ENCODE results near the gene FLT1. TPM values are rescaled to one million over a fixed set of nuclear protein-coding genes. Genes with fewer than 3 reads are reported as not detected.

FLT1 gene
- total RNA-seq, 2 experiments from 2014 or later, result 2.0 to 2.5 TPM

GRCh38 chr13:28438598-28439334 lies 56.2 kb downstream of the FLT1 start:
- H3K27me3 Mint-ChIP-seq, result peaks cover 9% of the 10 kb centered on the region

GRCh38 chr13:28438067-28438466 lies 56.9 kb downstream of the FLT1 start:
- H3K27ac Mint-ChIP-seq, result no peak overlapping the region
- no peaks in the 10 kb centered on the region for H3K36me3 Mint-ChIP-seq (ENCODE audit: low read depth)
- peaks cover 9% of the 10 kb centered on the region for H3K27me3 Mint-ChIP-seq
- POLR2A ChIA-PET, result no interaction called here
- H3K4me3 Mint-ChIP-seq, result no peak overlapping the region
- H3K9me3 Mint-ChIP-seq, result no peaks in the 10 kb centered on the region
- H3K4me1 Mint-ChIP-seq, result no peaks in the 10 kb centered on the region
- CTCF ChIA-PET, result no interaction called here
- no peak for DNase-seq

More at GRCh38 chr13:28438598-28439334, 56.2 kb downstream of the FLT1 start:
- Mint-ChIP-seq H3K4me3 (no peak overlapping the region), H3K4me1 (no peaks in the 10 kb centered on the region), H3K9me3 (no peaks in the 10 kb centered on the region), H3K36me3 (ENCODE audit: low read depth) (no peaks in the 10 kb centered on the region), H3K27ac (no peak overlapping the region)
- CTCF ChIA-PET, result no interaction called here
- POLR2A ChIA-PET, result no interaction called here
- DNase-seq, result no peak

- no peaks in the 10 kb centered on the region for H3K36me3 Mint-ChIP-seq (ENCODE audit: low read depth)
These were observed 59.0 kb downstream of the FLT1 start for GRCh38 chr13:28435917-28436316.

GRCh38 chr13:28434926-28435325 lies 60.0 kb downstream of the FLT1 start:
- H3K9me3 Mint-ChIP-seq, result no peaks in the 10 kb centered on the region
- H3K27ac Mint-ChIP-seq, result no peak overlapping the region
- no peaks in the 10 kb centered on the region for H3K36me3 Mint-ChIP-seq (ENCODE audit: low read depth)
- H3K4me1 Mint-ChIP-seq, result no peaks in the 10 kb centered on the region
- CTCF ChIA-PET, result no interaction called here
- no peak for DNase-seq
- POLR2A ChIA-PET, result no interaction called here
- no peak overlapping the region for H3K4me3 Mint-ChIP-seq
- H3K27me3 Mint-ChIP-seq, result peaks cover 3% of the 10 kb centered on the region

More at GRCh38 chr13:28435917-28436316, 59.0 kb downstream of the FLT1 start:
- Mint-ChIP-seq H3K4me1 (no peaks in the 10 kb centered on the region), H3K27me3 (peaks cover 3% of the 10 kb centered on the region), H3K27ac (no peak overlapping the region), H3K4me3 (no peak overlapping the region), H3K9me3 (no peaks in the 10 kb centered on the region)
- ChIA-PET POLR2A (no interaction called here), CTCF (no interaction called here)
- no peak for DNase-seq

- Mint-ChIP-seq H3K4me1 (no peaks in the 10 kb centered on the region), H3K27ac (no peak overlapping the region), H3K4me3 (no peak overlapping the region), H3K36me3 (ENCODE audit: low read depth) (no peaks in the 10 kb centered on the region), H3K27me3 (peaks cover 4% of the 10 kb centered on the region), H3K9me3 (no peaks in the 10 kb centered on the region)
- DNase-seq, result no peak
- CTCF ChIA-PET, result no interaction called here
- POLR2A ChIA-PET, result no interaction called here
These were observed 61.9 kb downstream of the FLT1 start for GRCh38 chr13:28432816-28433560.

GRCh38 chr13:28429685-28430290 lies 65.1 kb downstream of the FLT1 start:
- no peak overlapping the region for H3K27ac Mint-ChIP-seq
- H3K9me3 Mint-ChIP-seq, result no peaks in the 10 kb centered on the region
- no peaks in the 10 kb centered on the region for H3K36me3 Mint-ChIP-seq (ENCODE audit: low read depth)
- no peak for DNase-seq
- H3K4me1 Mint-ChIP-seq, result no peaks in the 10 kb centered on the region
- peaks cover 5% of the 10 kb centered on the region for H3K27me3 Mint-ChIP-seq
- CTCF ChIA-PET, result no interaction called here
- no peak overlapping the region for H3K4me3 Mint-ChIP-seq
- POLR2A ChIA-PET, result no interaction called here

- Mint-ChIP-seq H3K27ac (no peak overlapping the region), H3K36me3 (ENCODE audit: low read depth) (no peaks in the 10 kb centered on the region), H3K4me1 (no peaks in the 10 kb centered on the region), H3K27me3 (peaks cover 5% of the 10 kb centered on the region), H3K9me3 (no peaks in the 10 kb centered on the region), H3K4me3 (no peak overlapping the region)
- POLR2A ChIA-PET, result no interaction called here
- DNase-seq, result no peak
- CTCF ChIA-PET, result no interaction called here
These were observed 65.8 kb downstream of the FLT1 start for GRCh38 chr13:28429096-28429495.

- no peaks in the 10 kb centered on the region for H3K36me3 Mint-ChIP-seq (ENCODE audit: low read depth)
- ChIA-PET POLR2A (no interaction called here), CTCF (interaction anchor here (0.7 kb wide), 1 partner anchor 450 kb away, joined by 4 read pairs; no protein-coding TSS in a partner anchor)
- no peak overlapping the region for H3K4me3 Mint-ChIP-seq
- peaks cover 14% of the 10 kb centered on the region for H3K27me3 Mint-ChIP-seq
- H3K27ac Mint-ChIP-seq, result no peak overlapping the region
- no peak for DNase-seq
- H3K9me3 Mint-ChIP-seq, result no peaks in the 10 kb centered on the region
- H3K4me1 Mint-ChIP-seq, result peaks cover 12% of the 10 kb centered on the region
These were observed 68.5 kb downstream of the FLT1 start for GRCh38 chr13:28426381-28426780.

- Mint-ChIP-seq H3K36me3 (ENCODE audit: low read depth) (no peaks in the 10 kb centered on the region), H3K9me3 (no peaks in the 10 kb centered on the region), H3K4me1 (peaks cover 12% of the 10 kb centered on the region), H3K27ac (no peak overlapping the region), H3K27me3 (peaks cover 14% of the 10 kb centered on the region), H3K4me3 (no peak overlapping the region)
- no peak for DNase-seq
- POLR2A ChIA-PET, result no interaction called here
- CTCF ChIA-PET, result interaction anchor here (0.5 to 0.7 kb wide), 2 partner anchors 32 to 450 kb away, joined by 4 to 5 read pairs; no protein-coding TSS in a partner anchor
These were observed 69.1 kb downstream of the FLT1 start for GRCh38 chr13:28425793-28426192.

- H3K27ac Mint-ChIP-seq, result no peak overlapping the region
- CTCF ChIA-PET, result no interaction called here
- no peaks in the 10 kb centered on the region for H3K36me3 Mint-ChIP-seq (ENCODE audit: low read depth)
- no peak overlapping the region for H3K4me3 Mint-ChIP-seq
- peaks cover 12% of the 10 kb centered on the region for H3K4me1 Mint-ChIP-seq
- peaks cover 13% of the 10 kb centered on the region for H3K27me3 Mint-ChIP-seq
- no peak for DNase-seq
- POLR2A ChIA-PET, result no interaction called here
- no peaks in the 10 kb centered on the region for H3K9me3 Mint-ChIP-seq
These were observed 70.4 kb downstream of the FLT1 start for GRCh38 chr13:28424541-28424940.

- ChIA-PET POLR2A (no interaction called here), CTCF (no interaction called here)
- H3K4me3 Mint-ChIP-seq, result no peak overlapping the region
These were observed 71.9 kb downstream of the FLT1 start for GRCh38 chr13:28423010-28423409.

GRCh38 chr13:28421676-28422410 lies 73.1 kb downstream of the FLT1 start:
- no peak for DNase-seq
- Mint-ChIP-seq H3K4me1 (peaks cover 12% of the 10 kb centered on the region), H3K36me3 (ENCODE audit: low read depth) (no peaks in the 10 kb centered on the region), H3K27ac (no peak overlapping the region), H3K4me3 (no peak overlapping the region), H3K27me3 (peaks cover 9% of the 10 kb centered on the region), H3K9me3 (no peaks in the 10 kb centered on the region)
- ChIA-PET CTCF (no interaction called here), POLR2A (no interaction called here)

More at GRCh38 chr13:28423010-28423409, 71.9 kb downstream of the FLT1 start:
- Mint-ChIP-seq H3K36me3 (ENCODE audit: low read depth) (no peaks in the 10 kb centered on the region), H3K9me3 (no peaks in the 10 kb centered on the region), H3K27ac (no peak overlapping the region), H3K27me3 (peaks cover 13% of the 10 kb centered on the region), H3K4me1 (peaks cover 12% of the 10 kb centered on the region)
- DNase-seq, result peak; percentile 20

GRCh38 chr13:28420704-28421103 lies 74.2 kb downstream of the FLT1 start:
- POLR2A ChIA-PET, result no interaction called here
- CTCF ChIA-PET, result no interaction called here
- Mint-ChIP-seq H3K4me3 (no peak overlapping the region), H3K4me1 (peaks cover 12% of the 10 kb centered on the region), H3K27ac (no peak overlapping the region), H3K27me3 (peaks cover 9% of the 10 kb centered on the region), H3K36me3 (ENCODE audit: low read depth) (no peaks in the 10 kb centered on the region), H3K9me3 (no peaks in the 10 kb centered on the region)
- no peak for DNase-seq
